IPS-15b (cell line): ENCODE data around the gene RAB3C.

Experiments used
- H3K27me3 ChIP-seq: one replicate; pipeline ENCODE4 v1.6.1; 2013; ENCODE audit warnings: low read length; ENCODE audit not compliant: control insufficient read depth, insufficient read depth
- H3K36me3 ChIP-seq: one replicate; pipeline ENCODE4 v1.6.1; 2013; ENCODE audit warnings: low read length; ENCODE audit not compliant: control insufficient read depth, insufficient read depth
- H3K4me1 ChIP-seq: one replicate; pipeline ENCODE4 v1.6.1; 2013; ENCODE audit warnings: mild to moderate bottlenecking, low read length; ENCODE audit not compliant: control insufficient read depth, insufficient read depth
- H3K4me3 ChIP-seq: one replicate; pipeline ENCODE4 v1.5.1; 2013; ENCODE audit warnings: low read depth, low read length
- H3K9ac ChIP-seq: one replicate; pipeline ENCODE4 v1.6.1; 2013; ENCODE audit warnings: low read depth, mild to moderate bottlenecking, low read length
- H3K9me3 ChIP-seq: one replicate; pipeline ENCODE4 v1.6.1; 2013; ENCODE audit warnings: mild to moderate bottlenecking, low read length; ENCODE audit not compliant: control insufficient read depth, insufficient read depth

The RAB3C gene

GRCh38 chr5:58763390-58763789, 180.5 kb downstream of the RAB3C start:
- Histone ChIP-seq H3K27me3 (no peaks in the 10 kb centered on the region), H3K9ac (no peak overlapping the region), H3K4me1 (no peaks in the 10 kb centered on the region), H3K9me3 (no peaks in the 10 kb centered on the region), H3K4me3 (no peak overlapping the region), H3K36me3 (no peaks in the 10 kb centered on the region)

DNA sequence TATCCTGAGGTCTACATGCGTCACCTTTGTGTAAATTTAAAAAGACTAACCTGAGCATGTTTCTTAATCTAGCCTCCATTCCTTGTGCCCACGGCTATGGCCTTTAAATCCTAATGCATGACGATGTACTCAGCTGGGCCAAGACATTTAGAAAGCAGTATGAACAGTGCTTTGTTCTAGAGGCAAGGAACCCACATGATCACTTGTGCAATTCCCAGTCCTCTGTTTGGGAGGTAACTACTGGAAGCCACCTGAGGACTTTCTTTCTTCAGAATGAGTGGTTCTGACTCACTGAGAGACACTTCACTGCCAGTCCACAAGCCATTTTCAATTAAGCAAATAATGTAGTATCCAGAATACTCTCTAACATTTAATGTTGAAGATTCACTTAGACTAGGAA, 181.3 kb downstream of the RAB3C start:
- no peaks in the 10 kb centered on the region for H3K4me1 ChIP-seq
- no peaks in the 10 kb centered on the region for H3K36me3 ChIP-seq
- H3K4me3 ChIP-seq: no peak overlapping the region

GRCh38 chr5:58765058-58765457, 182.2 kb downstream of the RAB3C start:
- H3K27me3 ChIP-seq: no peaks in the 10 kb centered on the region
- H3K36me3 ChIP-seq: no peaks in the 10 kb centered on the region
- H3K4me1 ChIP-seq: no peaks in the 10 kb centered on the region
- no peak overlapping the region for H3K4me3 ChIP-seq
- no peak overlapping the region for H3K9ac ChIP-seq
- H3K9me3 ChIP-seq: no peaks in the 10 kb centered on the region

More for the DNA sequence above, 181.3 kb downstream of the RAB3C start:
- Histone ChIP-seq H3K9me3 (no peaks in the 10 kb centered on the region), H3K9ac (no peak overlapping the region), H3K27me3 (no peaks in the 10 kb centered on the region)

DNA sequence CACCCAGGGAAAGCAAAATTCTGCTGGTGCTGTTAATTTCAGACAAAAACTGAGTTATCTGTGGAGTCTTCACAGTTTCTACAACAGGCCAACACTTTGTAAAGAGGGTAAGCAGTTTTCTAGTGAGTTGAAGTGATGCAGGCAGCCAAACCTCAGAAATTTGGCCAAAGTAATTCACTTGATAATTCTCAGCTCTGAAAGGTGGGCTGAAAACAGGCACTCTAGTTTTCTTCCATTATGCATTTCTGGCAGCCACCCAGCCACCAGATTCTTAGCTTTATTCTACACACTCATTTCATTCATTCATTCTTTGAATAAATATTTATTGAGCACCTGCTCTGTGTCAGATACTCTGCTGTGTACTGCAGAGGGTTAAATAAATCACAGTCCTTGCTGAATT, 184.2 kb downstream of the RAB3C start:
- no peaks in the 10 kb centered on the region for H3K9me3 ChIP-seq
- no peaks in the 10 kb centered on the region for H3K4me1 ChIP-seq
- H3K4me3 ChIP-seq: no peak overlapping the region
- no peaks in the 10 kb centered on the region for H3K27me3 ChIP-seq
- H3K9ac ChIP-seq: no peak overlapping the region
- H3K36me3 ChIP-seq: no peaks in the 10 kb centered on the region

DNA sequence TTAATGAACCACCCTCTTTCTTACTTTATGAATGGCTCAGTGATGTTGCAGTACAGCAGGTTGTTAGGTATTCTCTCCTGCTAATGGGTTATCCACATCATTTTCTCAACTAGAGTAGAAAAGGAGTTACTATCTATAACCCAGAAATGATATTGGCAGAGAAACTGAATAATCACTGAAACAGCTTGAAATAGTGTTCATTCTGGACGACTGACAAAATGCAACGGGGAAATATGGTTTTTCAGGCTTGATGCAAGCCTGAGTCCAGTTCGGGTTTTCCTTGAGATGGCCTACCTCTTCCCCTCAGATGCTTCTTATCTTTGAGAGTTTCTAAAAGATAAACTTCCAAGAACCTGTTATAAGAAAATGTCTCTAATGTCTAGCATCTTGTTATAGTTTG, 187.3 kb downstream of the RAB3C start:
- H3K4me3 ChIP-seq: no peak overlapping the region
- no peaks in the 10 kb centered on the region for H3K9me3 ChIP-seq
- no peaks in the 10 kb centered on the region for H3K36me3 ChIP-seq
- no peak overlapping the region for H3K9ac ChIP-seq
- H3K27me3 ChIP-seq: no peaks in the 10 kb centered on the region
- H3K4me1 ChIP-seq: no peaks in the 10 kb centered on the region

DNA sequence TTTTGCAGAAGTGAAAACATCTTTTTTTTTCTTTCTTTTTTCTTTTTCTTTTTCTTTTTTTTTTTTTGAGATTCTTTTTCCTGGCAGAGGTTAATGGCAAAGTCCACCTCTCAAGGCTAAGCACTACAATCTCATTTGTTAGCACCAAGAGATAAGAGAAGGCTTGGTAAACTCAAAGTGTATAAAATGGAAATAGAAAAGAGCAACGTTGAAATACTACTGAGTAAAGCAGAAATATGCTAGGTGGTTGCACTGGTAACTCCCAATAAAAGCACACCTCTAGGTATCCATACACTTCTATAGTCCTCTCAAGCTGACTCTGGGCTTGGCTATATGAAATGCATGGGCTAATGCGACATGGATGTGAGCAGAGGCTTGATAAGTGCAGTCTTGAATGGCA, 188.9 kb downstream of the RAB3C start:
- H3K9ac ChIP-seq: no peak overlapping the region
- H3K36me3 ChIP-seq: no peaks in the 10 kb centered on the region

GRCh38 chr5:58773744-58774441, 191.0 kb downstream of the RAB3C start:
- no peaks in the 10 kb centered on the region for H3K4me1 ChIP-seq
- no peaks in the 10 kb centered on the region for H3K9me3 ChIP-seq
- no peaks in the 10 kb centered on the region for H3K36me3 ChIP-seq
- H3K4me3 ChIP-seq: no peak overlapping the region
- no peaks in the 10 kb centered on the region for H3K27me3 ChIP-seq
- H3K9ac ChIP-seq: no peak overlapping the region

More for the DNA sequence above, 188.9 kb downstream of the RAB3C start:
- no peaks in the 10 kb centered on the region for H3K4me1 ChIP-seq
- H3K9me3 ChIP-seq: no peaks in the 10 kb centered on the region
- no peaks in the 10 kb centered on the region for H3K27me3 ChIP-seq
- no peak overlapping the region for H3K4me3 ChIP-seq

- Histone ChIP-seq H3K9ac (no peak overlapping the region), H3K27me3 (no peaks in the 10 kb centered on the region), H3K36me3 (no peaks in the 10 kb centered on the region), H3K9me3 (no peaks in the 10 kb centered on the region), H3K4me3 (no peak overlapping the region), H3K4me1 (no peaks in the 10 kb centered on the region)
These were observed 192.1 kb downstream of the RAB3C start for GRCh38 chr5:58774937-58775336.

DNA sequence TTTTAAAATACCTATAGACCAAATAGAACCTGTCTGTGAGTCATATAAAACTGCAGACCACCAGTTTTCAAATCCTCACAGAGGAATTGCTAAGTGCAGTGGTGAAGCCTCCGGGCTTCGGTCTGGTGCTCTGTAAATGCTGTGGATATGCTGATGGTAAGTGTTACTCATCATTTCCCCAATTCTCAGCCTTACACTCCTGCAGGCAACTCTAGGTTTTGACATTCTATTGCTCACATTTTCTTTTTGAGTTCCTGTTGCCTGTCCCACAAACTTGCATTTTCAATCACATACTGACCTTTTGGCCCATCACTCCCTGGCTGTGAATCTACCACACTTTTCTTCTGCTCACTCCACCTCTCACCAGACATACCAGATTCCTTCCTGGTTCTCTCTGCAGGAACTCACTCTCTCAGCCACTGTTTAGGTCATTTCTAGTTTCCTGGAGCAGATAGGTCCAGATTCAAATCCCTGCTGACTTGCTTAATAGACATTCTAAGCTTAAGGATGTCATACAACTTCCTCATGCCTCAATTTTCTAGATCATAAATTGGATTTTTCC, 192.9 kb downstream of the RAB3C start:
- Histone ChIP-seq H3K9ac (no peak overlapping the region), H3K4me3 (no peak overlapping the region), H3K27me3 (no peaks in the 10 kb centered on the region), H3K9me3 (no peaks in the 10 kb centered on the region), H3K4me1 (no peaks in the 10 kb centered on the region), H3K36me3 (no peaks in the 10 kb centered on the region)

- no peaks in the 10 kb centered on the region for H3K36me3 ChIP-seq
- no peaks in the 10 kb centered on the region for H3K4me1 ChIP-seq
- no peak overlapping the region for H3K4me3 ChIP-seq
- H3K9me3 ChIP-seq: no peaks in the 10 kb centered on the region
- H3K9ac ChIP-seq: no peak overlapping the region
- H3K27me3 ChIP-seq: no peaks in the 10 kb centered on the region
These were observed 193.7 kb downstream of the RAB3C start for GRCh38 chr5:58776559-58776958.

DNA sequence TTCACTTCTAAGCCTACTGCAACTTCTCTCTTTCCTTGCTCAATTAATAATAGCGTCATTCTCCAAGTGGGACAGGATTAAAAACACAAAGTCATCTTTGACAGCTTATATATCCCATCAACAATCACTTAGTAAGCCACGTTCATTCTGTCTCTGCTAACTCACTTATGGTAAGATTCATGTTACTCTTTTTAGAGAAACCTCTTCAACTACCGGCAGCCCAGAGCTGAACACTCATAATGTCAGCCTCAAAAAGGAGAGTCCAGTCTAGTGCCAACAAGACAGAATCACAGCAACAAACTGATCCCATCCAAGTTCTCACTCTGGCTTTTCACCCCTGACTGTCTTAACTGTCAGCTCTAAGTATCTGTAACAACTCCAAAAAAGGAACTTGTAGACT, 196.0 kb downstream of the RAB3C start:
- no peaks in the 10 kb centered on the region for H3K27me3 ChIP-seq
- H3K9ac ChIP-seq: no peak overlapping the region
- no peaks in the 10 kb centered on the region for H3K9me3 ChIP-seq
- no peaks in the 10 kb centered on the region for H3K4me1 ChIP-seq
- H3K36me3 ChIP-seq: no peaks in the 10 kb centered on the region
- no peak overlapping the region for H3K4me3 ChIP-seq

DNA sequence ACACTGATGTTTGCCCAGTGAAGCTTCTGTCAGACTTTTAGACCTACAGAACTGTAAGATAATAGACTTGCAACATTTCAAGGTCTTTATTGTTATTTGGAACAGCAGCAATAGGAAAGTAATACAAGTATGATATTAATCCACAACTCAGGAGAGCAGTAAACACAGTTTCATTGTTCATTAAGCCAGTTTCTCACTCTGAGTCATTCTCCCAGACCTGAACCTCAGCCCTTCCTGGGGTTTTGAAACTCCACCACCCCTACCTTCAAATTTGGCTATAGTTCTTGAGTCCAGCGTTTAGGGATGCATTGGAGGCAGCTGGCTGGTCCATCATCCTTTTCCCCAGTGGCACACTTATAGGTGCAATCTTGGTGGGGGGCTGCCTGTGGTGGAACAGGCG, 203.2 kb downstream of the RAB3C start:
- Histone ChIP-seq H3K9me3 (no peaks in the 10 kb centered on the region), H3K9ac (no peak overlapping the region), H3K27me3 (no peaks in the 10 kb centered on the region), H3K4me1 (no peaks in the 10 kb centered on the region), H3K4me3 (no peak overlapping the region), H3K36me3 (no peaks in the 10 kb centered on the region)
